Measurements from ENCODE around the gene DEDD. TPM values are rescaled to one million over a fixed set of nuclear protein-coding genes. Genes with fewer than 3 reads are reported as not detected.
"Not testable (repeated sequence)": the region's sequence is repeated elsewhere in the genome, so short reads cannot be mapped to it uniquely, and the experiment has no call there.

Gene DEDD
- total RNA-seq, 1 donor from 2014 or later, result 28.8 TPM

GRCh38 chr1:161128591-161129420, 3.7 kb downstream of the DEDD start:
- DNase-seq (ENCODE audit: low read depth), result peak; percentile 61

GRCh38 chr1:161127649-161128048, 4.8 kb downstream of the DEDD start:
- DNase-seq (ENCODE audit: low read depth), result peak; percentile 72

- DNase-seq (ENCODE audit: low read depth), result no peak
Measured at GRCh38 chr1:161122967-161123366, 9.5 kb downstream of the DEDD start.

GRCh38 chr1:161121834-161122233, 10.6 kb downstream of the DEDD start:
- no peak for DNase-seq (ENCODE audit: low read depth)

GRCh38 chr1:161121042-161121650, 11.3 kb downstream of the DEDD start:
- DNase-seq (ENCODE audit: low read depth), result no peak

GRCh38 chr1:161119092-161119903, 13.2 kb downstream of the DEDD start:
- peak; percentile 41 for DNase-seq (ENCODE audit: low read depth)

GRCh38 chr1:161117759-161118581, 14.5 kb downstream of the DEDD start, which contains the start of the genes NIT1 and PFDN2:
Gene NIT1 (plus strand): TSS chr1:161118105. CDS start chr1:161118177, 72 bp downstream.
Gene PFDN2 (minus strand): TSS chr1:161118037. CDS start chr1:161118026, 11 bp downstream.
- DNase-seq (ENCODE audit: low read depth), result peak; percentile 81

- DNase-seq (ENCODE audit: low read depth), result not testable (repeated sequence)
Measured at GRCh38 chr1:161115961-161116360, 16.5 kb downstream of the DEDD start.

GRCh38 chr1:161115132-161115711, 17.2 kb downstream of the DEDD start:
- peak; percentile 34 for DNase-seq (ENCODE audit: low read depth)

- no peak for DNase-seq (ENCODE audit: low read depth)
Measured at GRCh38 chr1:161114556-161114955, 17.9 kb downstream of the DEDD start.

GRCh38 chr1:161113915-161114314, 18.6 kb downstream of the DEDD start:
- no peak for DNase-seq (ENCODE audit: low read depth)

- DNase-seq (ENCODE audit: low read depth), result no peak
Measured at GRCh38 chr1:161111527-161111926, 20.9 kb downstream of the DEDD start.

- DNase-seq (ENCODE audit: low read depth), result no peak
Measured at GRCh38 chr1:161111117-161111516, 21.4 kb downstream of the DEDD start.

GRCh38 chr1:161106431-161106830, 26.0 kb downstream of the DEDD start:
- DNase-seq (ENCODE audit: low read depth), result no peak

GRCh38 chr1:161100556-161100955, 31.9 kb downstream of the DEDD start:
- no peak for DNase-seq (ENCODE audit: low read depth)

GRCh38 chr1:161099090-161099802, 33.2 kb downstream of the DEDD start:
- no peak for DNase-seq (ENCODE audit: low read depth)

GRCh38 chr1:161098210-161099068, 34.0 kb downstream of the DEDD start, which contains the start of gene KLHDC9:
Gene KLHDC9 (plus strand): TSS chr1:161098361. CDS start chr1:161098536, 175 bp downstream.
- peak; percentile 72 for DNase-seq (ENCODE audit: low read depth)

- DNase-seq (ENCODE audit: low read depth), result peak; percentile 49
Measured at GRCh38 chr1:161096530-161096929, 35.9 kb downstream of the DEDD start.

- no peak for DNase-seq (ENCODE audit: low read depth)
Measured at GRCh38 chr1:161096015-161096414, 36.5 kb downstream of the DEDD start.
